ENCODE results near the gene USP5. TPM values are rescaled to one million over a fixed set of nuclear protein-coding genes. Genes with fewer than 3 reads are reported as not detected.
"Not testable (repeated sequence)": the region's sequence is repeated elsewhere in the genome, so short reads cannot be mapped to it uniquely, and the experiment has no call there.

USP5 gene
- polyA plus RNA-seq, 1 donor (not counting 4 experiments of a cell fraction or from before 2014, with no cell fraction given), result 58.3 TPM

GRCh38 chr12:6904280-6905276 is 52.6 kb downstream of the USP5 start, which contains the start of gene LRRC23:
Gene LRRC23 (plus strand): TSS chr12:6904822. CDS start chr12:6905634, 812 bp downstream.
- Histone ChIP-seq H2AFZ (ENCODE audit: control insufficient read depth, low read length) (peak within 1 kb of the TSS; percentile 99), H3K9ac (ENCODE audit: control insufficient read depth, extremely low read depth, insufficient read depth, low read length) (peak within 1 kb of the TSS; percentile 91), H3K9me1 (ENCODE audit: control insufficient read depth, extremely low read depth, insufficient read depth, low read length) (no peaks in the 10 kb centered on the region), H3K4me2 (ENCODE audit: control insufficient read depth, extremely low read depth, insufficient read depth, low read depth, low read length) (peak within 1 kb of the TSS; percentile 96), H3K27ac (ENCODE audit: control insufficient read depth, insufficient read depth, low read length) (peak within 1 kb of the TSS; percentile 88), H3K4me1 (ENCODE audit: control insufficient read depth, extremely low read depth, insufficient read depth, low read length) (peaks cover 13% of the 10 kb centered on the region), H3K36me3 (ENCODE audit: control insufficient read depth in 2 of 2, extremely low read depth in 1 of 2, insufficient read depth in 2 of 2, low read length in 2 of 2) (no peaks in the 10 kb centered on the region), H3K79me2 (ENCODE audit: control insufficient read depth, insufficient read depth, low read length) (no peaks in the 10 kb centered on the region), H4K20me1 (ENCODE audit: control insufficient read depth, extremely low read depth, insufficient read depth, low read length) (no peaks in the 10 kb centered on the region), H3K27me3 (ENCODE audit: control insufficient read depth, extremely low read depth, insufficient read depth, low read length) (no peaks in the 10 kb centered on the region), H3K4me3 (ENCODE audit: control insufficient read depth in 2 of 3, extremely low read depth in 1 of 3, insufficient read depth in 2 of 3, low read depth in 1 of 3, low read length in 3 of 3) (peak within 1 kb of the TSS; percentile 66 to 99 (median 98)), H3K9me3 (ENCODE audit: control insufficient read depth, low read depth, low read length) (no peaks in the 10 kb centered on the region)
- dilution Hi-C loops (cut with MboI; ENCODE audit: extremely low pct_ligation_motif_present, low sequenced_read_pairs), result no loop called here
- TF ChIP-seq CTCF (optimal IDR thresholded peaks at IDR 0.05 in 1 of 3, IDR thresholded peaks at IDR 0.05 in 1 of 3, conservative IDR thresholded peaks at IDR 0.05 in 1 of 3; ENCODE audit: extremely low read depth in 1 of 3, insufficient read depth in 2 of 3, low read length in 3 of 3), result no peak
- no peak for TF ChIP-seq EZH2 (IDR thresholded peaks at IDR 0.05; ENCODE audit: low read length)
- peak; percentile 97 for FAIRE-seq
- no peak for DNase-seq (ENCODE audit: low read depth, low spot score)

- Histone ChIP-seq H3K27me3 (ENCODE audit: control insufficient read depth, extremely low read depth, insufficient read depth, low read length) (no peaks in the 10 kb centered on the region), H3K4me2 (ENCODE audit: control insufficient read depth, extremely low read depth, insufficient read depth, low read depth, low read length) (peak overlapping the region; percentile 96), H3K4me3 (ENCODE audit: control insufficient read depth in 2 of 3, extremely low read depth in 1 of 3, insufficient read depth in 2 of 3, low read depth in 1 of 3, low read length in 3 of 3) (peak overlapping the region; percentile 66 to 99 (median 98)), H3K9me3 (ENCODE audit: control insufficient read depth, low read depth, low read length) (no peaks in the 10 kb centered on the region), H3K36me3 (ENCODE audit: control insufficient read depth in 2 of 2, extremely low read depth in 1 of 2, insufficient read depth in 2 of 2, low read length in 2 of 2) (no peaks in the 10 kb centered on the region), H3K9me1 (ENCODE audit: control insufficient read depth, extremely low read depth, insufficient read depth, low read length) (no peaks in the 10 kb centered on the region), H3K79me2 (ENCODE audit: control insufficient read depth, insufficient read depth, low read length) (no peaks in the 10 kb centered on the region), H3K9ac (ENCODE audit: control insufficient read depth, extremely low read depth, insufficient read depth, low read length) (peak overlapping the region; percentile 91), H3K27ac (ENCODE audit: control insufficient read depth, insufficient read depth, low read length) (no peak overlapping the region), H3K4me1 (ENCODE audit: control insufficient read depth, extremely low read depth, insufficient read depth, low read length) (peaks cover 13% of the 10 kb centered on the region), H2AFZ (ENCODE audit: control insufficient read depth, low read length) (peak overlapping the region; percentile 99), H4K20me1 (ENCODE audit: control insufficient read depth, extremely low read depth, insufficient read depth, low read length) (no peaks in the 10 kb centered on the region)
- no peak for FAIRE-seq
- no peak for TF ChIP-seq EZH2 (IDR thresholded peaks at IDR 0.05; ENCODE audit: low read length)
- no peak for TF ChIP-seq CTCF (optimal IDR thresholded peaks at IDR 0.05 in 1 of 3, IDR thresholded peaks at IDR 0.05 in 1 of 3, conservative IDR thresholded peaks at IDR 0.05 in 1 of 3; ENCODE audit: extremely low read depth in 1 of 3, insufficient read depth in 2 of 3, low read length in 3 of 3)
- dilution Hi-C loops (cut with MboI; ENCODE audit: extremely low pct_ligation_motif_present, low sequenced_read_pairs), result no loop called here
- no peak for DNase-seq (ENCODE audit: low read depth, low spot score)
These were observed 53.6 kb downstream of the USP5 start for GRCh38 chr12:6905414-6906040.

- H2AFZ ChIP-seq (ENCODE audit: control insufficient read depth, low read length); H3K9ac ChIP-seq (ENCODE audit: control insufficient read depth, extremely low read depth, insufficient read depth, low read length); H3K79me2 ChIP-seq (ENCODE audit: control insufficient read depth, insufficient read depth, low read length); H3K27ac ChIP-seq (ENCODE audit: control insufficient read depth, insufficient read depth, low read length); H3K36me3 ChIP-seq (ENCODE audit: control insufficient read depth in 2 of 2, extremely low read depth in 1 of 2, insufficient read depth in 2 of 2, low read length in 2 of 2); dilution Hi-C loops (cut with MboI; ENCODE audit: extremely low pct_ligation_motif_present, low sequenced_read_pairs); H3K9me1 ChIP-seq (ENCODE audit: control insufficient read depth, extremely low read depth, insufficient read depth, low read length); H3K9me3 ChIP-seq (ENCODE audit: control insufficient read depth, low read depth, low read length); H3K4me3 ChIP-seq (ENCODE audit: control insufficient read depth in 2 of 3, extremely low read depth in 1 of 3, insufficient read depth in 2 of 3, low read depth in 1 of 3, low read length in 3 of 3); H3K27me3 ChIP-seq (ENCODE audit: control insufficient read depth, extremely low read depth, insufficient read depth, low read length); FAIRE-seq; H4K20me1 ChIP-seq (ENCODE audit: control insufficient read depth, extremely low read depth, insufficient read depth, low read length); DNase-seq (ENCODE audit: low read depth, low spot score); H3K4me2 ChIP-seq (ENCODE audit: control insufficient read depth, extremely low read depth, insufficient read depth, low read depth, low read length): not testable (repeated sequence)
- peaks cover 13% of the 10 kb centered on the region for H3K4me1 ChIP-seq (ENCODE audit: control insufficient read depth, extremely low read depth, insufficient read depth, low read length)
These were observed 56.2 kb downstream of the USP5 start for GRCh38 chr12:6908141-6908540.
